ENCODE data around the gene EIF5A2.

EIF5A2 gene

GRCh38 chr3:170848292-170848917, 60.0 kb downstream of the EIF5A2 start:
- DNase-seq = no peak

DNA sequence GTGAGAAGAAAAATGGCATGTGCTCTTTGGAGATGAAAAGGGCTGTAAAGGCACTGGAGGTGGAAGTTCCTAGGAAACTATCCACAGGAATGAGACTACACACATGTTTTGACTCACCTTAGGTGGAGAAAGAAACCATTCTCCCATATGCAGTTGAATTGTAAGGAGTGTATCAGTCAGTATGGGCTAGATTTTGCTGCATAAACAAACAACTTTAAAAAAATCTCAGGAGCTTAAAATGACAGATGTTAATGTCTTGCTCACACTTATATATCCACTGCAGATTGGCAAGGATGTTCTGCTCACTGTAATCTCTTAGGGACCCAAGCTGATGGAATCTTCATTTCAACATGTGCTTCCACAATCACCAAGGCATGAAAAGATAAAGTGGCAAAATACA, 64.1 kb downstream of the EIF5A2 start:
- no peak for DNase-seq

GRCh38 chr3:170840291-170840859, 68.1 kb downstream of the EIF5A2 start:
- DNase-seq = no peak

DNA sequence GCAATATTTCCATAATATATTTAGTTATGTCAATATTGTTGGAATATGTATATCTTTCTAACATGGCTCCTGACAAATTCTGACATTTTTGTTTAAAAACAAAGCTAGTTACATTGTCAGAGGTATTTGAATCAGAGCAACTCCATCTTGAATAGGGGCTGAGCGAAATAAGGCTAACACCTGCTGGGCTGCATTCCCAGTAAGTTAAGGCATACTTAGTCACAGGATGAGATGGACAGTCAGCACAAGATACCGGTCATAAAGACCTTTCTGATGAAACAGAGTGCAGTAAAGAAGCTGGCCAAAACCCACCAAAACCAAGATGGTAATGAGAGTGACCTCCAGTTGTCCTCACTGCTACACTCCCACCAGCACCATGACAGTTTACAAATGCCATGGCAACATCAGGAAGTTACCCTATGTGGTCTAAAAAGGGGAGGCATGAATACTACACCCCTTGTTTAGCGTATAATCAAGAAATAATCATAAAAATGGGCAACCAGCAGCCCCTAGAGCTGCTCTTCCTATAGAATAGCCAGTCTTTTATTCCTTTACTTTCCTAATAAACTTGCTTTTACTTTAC, 68.8 kb downstream of the EIF5A2 start:
- no peak for DNase-seq
